Osteoblast (primary cell): ENCODE results near the gene KIAA0825. TPM values are rescaled to one million over a fixed set of nuclear protein-coding genes. Genes with fewer than 3 reads are reported as not detected.

Experiments
- DNase-seq: peaks from one replicate; pipeline ENCODE4 v3.0.0; 2011; ENCODE audit warnings: low spot score, mixed read lengths; ENCODE audit not compliant: insufficient read length; ENCODE audit errors: missing footprints
- H2AFZ ChIP-seq: 2 replicates; pipeline ENCODE4 v1.6.0; 2011; ENCODE audit warnings: mild to moderate bottlenecking, low read length
- H3K27ac ChIP-seq: 2 replicates; pipeline ENCODE4 v1.5.1; 2011; ENCODE audit warnings: mild to moderate bottlenecking, low read depth, low read length, moderate library complexity
- H3K27me3 ChIP-seq: 2 replicates; pipeline ENCODE4 v1.6.0; 2012; ENCODE audit warnings: mild to moderate bottlenecking, control low read depth, inconsistent platforms, low read length, moderate library complexity; ENCODE audit not compliant: insufficient read depth
- H3K36me3 ChIP-seq: 2 replicates; pipeline ENCODE4 v1.5.1; 2011; ENCODE audit warnings: mild to moderate bottlenecking, low read length, control low read depth, moderate library complexity; ENCODE audit not compliant: insufficient read depth
- H3K4me1 ChIP-seq: 2 replicates; pipeline ENCODE4 v1.5.1; 2011; ENCODE audit warnings: mild to moderate bottlenecking, low read length, control low read depth, moderate library complexity; ENCODE audit not compliant: insufficient read depth
- H3K4me2 ChIP-seq: 2 replicates; pipeline ENCODE4 v1.6.0; 2011; ENCODE audit warnings: mild to moderate bottlenecking, low read length; ENCODE audit not compliant: insufficient read depth
- H3K4me3 ChIP-seq: fragments of 200-600 bp; sonication (generic); 3 replicates; pipeline ENCODE4 v1.5.1; 2012; ENCODE audit warnings: mild to moderate bottlenecking, low read length, inconsistent platforms; ENCODE audit not compliant: insufficient read depth
- H3K79me2 ChIP-seq: 2 replicates; pipeline ENCODE4 v1.6.0; 2012; ENCODE audit warnings: mild to moderate bottlenecking, low read length, control low read depth, inconsistent platforms; ENCODE audit not compliant: insufficient read depth
- H3K9me3 ChIP-seq: 2 replicates; pipeline ENCODE4 v1.5.1; 2011; ENCODE audit warnings: low read depth, low read length, control low read depth
- H4K20me1 ChIP-seq: 2 replicates; pipeline ENCODE4 v1.6.0; 2012; ENCODE audit warnings: mild to moderate bottlenecking, low read length, control low read depth; ENCODE audit not compliant: insufficient read depth
- CTCF ChIP-seq: IDR thresholded peaks from 2 replicates; pipeline ENCODE4 v1.5.1; 2011; ENCODE audit warnings: mild to moderate bottlenecking, low read depth, low read length, moderate library complexity; ENCODE audit errors: extremely low read depth
- total RNA-seq: library from RNA; depleted of rRNA; stranded (reverse); fragments of >200 nt; gene quantifications from 2 replicates; pipeline ENCODE4 v1.2.3, GENCODE V29; 2012

Gene KIAA0825
- total RNA-seq, 1 donor: 8.0 TPM

GRCh38 chr5:94564812-94565211, 53.6 kb downstream of the KIAA0825 start:
- no peak for TF ChIP-seq CTCF
- Histone ChIP-seq H3K4me2 (no peak overlapping the region), H3K27ac (no peak overlapping the region), H3K9me3 (no peaks in the 10 kb centered on the region), H4K20me1 (no peaks in the 10 kb centered on the region), H3K79me2 (no peaks in the 10 kb centered on the region), H3K4me3 (no peak overlapping the region), H3K27me3 (no peaks in the 10 kb centered on the region), H3K36me3 (no peaks in the 10 kb centered on the region), H2AFZ (no peak overlapping the region), H3K4me1 (no peaks in the 10 kb centered on the region)
- DNase-seq: no peak

GRCh38 chr5:94562327-94562971, 56.0 kb downstream of the KIAA0825 start:
- no peaks in the 10 kb centered on the region for H3K4me1 ChIP-seq
- peak; percentile 58 for DNase-seq
- no peak overlapping the region for H3K27ac ChIP-seq
- no peaks in the 10 kb centered on the region for H3K79me2 ChIP-seq
- no peaks in the 10 kb centered on the region for H3K9me3 ChIP-seq
- no peak overlapping the region for H3K4me3 ChIP-seq
- no peaks in the 10 kb centered on the region for H4K20me1 ChIP-seq
- H3K36me3 ChIP-seq: no peaks in the 10 kb centered on the region
- H3K4me2 ChIP-seq: no peak overlapping the region
- H3K27me3 ChIP-seq: no peaks in the 10 kb centered on the region
- TF ChIP-seq CTCF: no peak
- H2AFZ ChIP-seq: no peak overlapping the region

- H4K20me1 ChIP-seq: no peaks in the 10 kb centered on the region
- no peak overlapping the region for H3K4me3 ChIP-seq
- no peaks in the 10 kb centered on the region for H3K27me3 ChIP-seq
- no peaks in the 10 kb centered on the region for H3K79me2 ChIP-seq
- no peak for DNase-seq
- TF ChIP-seq CTCF: no peak
- H3K4me1 ChIP-seq: no peaks in the 10 kb centered on the region
- no peaks in the 10 kb centered on the region for H3K9me3 ChIP-seq
- H3K36me3 ChIP-seq: no peaks in the 10 kb centered on the region
- no peak overlapping the region for H3K4me2 ChIP-seq
- no peak overlapping the region for H2AFZ ChIP-seq
- no peak overlapping the region for H3K27ac ChIP-seq
These were observed 60.4 kb downstream of the KIAA0825 start for GRCh38 chr5:94558028-94558427.

- Histone ChIP-seq H2AFZ (no peak overlapping the region), H3K27ac (no peak overlapping the region), H3K4me1 (no peaks in the 10 kb centered on the region), H3K4me2 (no peak overlapping the region), H3K4me3 (no peak overlapping the region), H3K27me3 (no peaks in the 10 kb centered on the region), H3K79me2 (no peaks in the 10 kb centered on the region), H3K36me3 (no peaks in the 10 kb centered on the region), H3K9me3 (no peaks in the 10 kb centered on the region), H4K20me1 (no peaks in the 10 kb centered on the region)
- no peak for TF ChIP-seq CTCF
- DNase-seq: no peak
These were observed 66.5 kb downstream of the KIAA0825 start for GRCh38 chr5:94551858-94552257.
